ENCODE results near the gene PTH1R.

- TF ChIP-seq POLR2AphosphoS5 (IDR thresholded peaks at IDR 0.05; ENCODE audit: low read depth, low read length) (no peak), POLR2A (IDR thresholded peaks at IDR 0.05; ENCODE audit: low read depth, low read length) (no peak), SPI1 (IDR thresholded peaks at IDR 0.05; ENCODE audit: low read depth, low read length) (no peak)
These were observed 40.7 kb downstream of the PTH1R start for GRCh38 chr3:46918202-46918601.
